ENCODE data around the gene PARP2. TPM values are rescaled to one million over a fixed set of nuclear protein-coding genes. Genes with fewer than 3 reads are reported as not detected.

PARP2 gene
- total RNA-seq, 2 donors from 2014 or later: 36.1 to 63.7 TPM

GRCh38 chr14:20347747-20348146 is 4.3 kb downstream of the PARP2 start:
- H3K36me3 Mint-ChIP-seq (ENCODE audit: low read depth): peaks cover 61% of the 10 kb centered on the region
- no peak for TF ChIP-seq CTCF (conservative IDR thresholded peaks at IDR 0.05)
- H3K4me3 ChIP-seq (ENCODE audit: low read length): no peak overlapping the region
- H3K4me1 Mint-ChIP-seq: peaks cover 4% of the 10 kb centered on the region
- H3K27ac ChIP-seq (ENCODE audit: low read depth, low read length): no peak overlapping the region
- 87 to 96% methylated on average over 3 of the region's 3 CpGs for WGBS, 2 experiments (ENCODE audit: insufficient coverage in 1 of 2, insufficient read length in 1 of 2)
- H3K27me3 ChIP-seq (ENCODE audit: control insufficient read depth, insufficient read depth, low read length, poor library complexity, severe bottlenecking): no peaks in the 10 kb centered on the region
- no peak overlapping the region for H3K4me3 Mint-ChIP-seq
- no peaks in the 10 kb centered on the region for H3K9me3 ChIP-seq (ENCODE audit: control insufficient read depth, low read length)
- H3K9ac ChIP-seq (ENCODE audit: extremely low read depth, low read length, poor library complexity, severe bottlenecking): no peak overlapping the region
- H3K9me3 Mint-ChIP-seq: no peaks in the 10 kb centered on the region
- H3K4me1 ChIP-seq (ENCODE audit: control insufficient read depth, insufficient read depth, low read length): no peaks in the 10 kb centered on the region
- no peaks in the 10 kb centered on the region for H3K27me3 Mint-ChIP-seq (ENCODE audit: insufficient read depth)
- H3K27ac Mint-ChIP-seq: no peak overlapping the region
- DNase-seq: no peak
- peaks cover 70% of the 10 kb centered on the region for H3K36me3 ChIP-seq (ENCODE audit: control insufficient read depth, insufficient read depth, low read length)

DNA sequence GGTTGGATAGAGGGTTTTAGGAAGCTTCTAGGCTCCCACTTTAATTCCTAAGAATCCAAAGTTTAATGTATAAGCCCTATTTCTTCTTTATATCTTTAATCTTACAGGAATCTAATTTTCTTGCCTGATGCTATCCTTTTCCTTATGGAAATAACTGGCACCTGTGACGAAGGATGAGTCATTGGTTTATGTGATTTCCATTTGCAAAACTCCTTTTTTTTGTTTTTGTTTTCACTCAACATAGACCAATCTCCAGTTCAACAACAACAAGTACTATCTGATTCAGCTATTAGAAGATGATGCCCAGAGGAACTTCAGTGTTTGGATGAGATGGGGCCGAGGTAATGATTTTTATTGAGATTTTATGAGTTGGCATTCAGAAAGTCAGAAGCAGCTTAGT is 6.8 kb downstream of the PARP2 start:
- H3K36me3 ChIP-seq (ENCODE audit: control insufficient read depth, insufficient read depth, low read length): peaks cover 89% of the 10 kb centered on the region

GRCh38 chr14:20350860-20351259 is 7.4 kb downstream of the PARP2 start:
- no peaks in the 10 kb centered on the region for H3K27me3 Mint-ChIP-seq (ENCODE audit: insufficient read depth)
- peaks cover 87% of the 10 kb centered on the region for H3K36me3 ChIP-seq (ENCODE audit: control insufficient read depth, insufficient read depth, low read length)
- no peaks in the 10 kb centered on the region for H3K27me3 ChIP-seq (ENCODE audit: control insufficient read depth, insufficient read depth, low read length, poor library complexity, severe bottlenecking)
- H3K27ac Mint-ChIP-seq: no peak overlapping the region
- no peaks in the 10 kb centered on the region for H3K4me1 ChIP-seq (ENCODE audit: control insufficient read depth, insufficient read depth, low read length)
- no peak overlapping the region for H3K4me3 Mint-ChIP-seq
- peaks cover 73% of the 10 kb centered on the region for H3K36me3 Mint-ChIP-seq (ENCODE audit: low read depth)
- H3K4me3 ChIP-seq (ENCODE audit: low read length): no peak overlapping the region
- no peak for DNase-seq
- no peak overlapping the region for H3K9ac ChIP-seq (ENCODE audit: extremely low read depth, low read length, poor library complexity, severe bottlenecking)
- no peak overlapping the region for H3K27ac ChIP-seq (ENCODE audit: low read depth, low read length)
- no peaks in the 10 kb centered on the region for H3K9me3 ChIP-seq (ENCODE audit: control insufficient read depth, low read length)
- no peaks in the 10 kb centered on the region for H3K9me3 Mint-ChIP-seq
- H3K4me1 Mint-ChIP-seq: no peaks in the 10 kb centered on the region
- TF ChIP-seq CTCF (conservative IDR thresholded peaks at IDR 0.05): peak; percentile 55

More for the DNA sequence above, 6.8 kb downstream of the PARP2 start:
- Histone ChIP-seq H3K4me3 (ENCODE audit: low read length) (no peak overlapping the region), H3K9ac (ENCODE audit: extremely low read depth, low read length, poor library complexity, severe bottlenecking) (no peak overlapping the region), H3K9me3 (ENCODE audit: control insufficient read depth, low read length) (no peaks in the 10 kb centered on the region), H3K27me3 (ENCODE audit: control insufficient read depth, insufficient read depth, low read length, poor library complexity, severe bottlenecking) (no peaks in the 10 kb centered on the region), H3K4me1 (ENCODE audit: control insufficient read depth, insufficient read depth, low read length) (no peaks in the 10 kb centered on the region), H3K27ac (ENCODE audit: low read depth, low read length) (no peak overlapping the region)
- Mint-ChIP-seq H3K4me1 (no peaks in the 10 kb centered on the region), H3K27ac (no peak overlapping the region), H3K4me3 (no peak overlapping the region), H3K9me3 (no peaks in the 10 kb centered on the region), H3K36me3 (ENCODE audit: low read depth) (peaks cover 74% of the 10 kb centered on the region), H3K27me3 (ENCODE audit: insufficient read depth) (no peaks in the 10 kb centered on the region)
- DNase-seq: no peak
- no peak for TF ChIP-seq CTCF (conservative IDR thresholded peaks at IDR 0.05)
- 95 to 100% methylated on average over 1 to 2 of the region's 2 CpGs for WGBS, 2 experiments (ENCODE audit: insufficient coverage in 1 of 2, insufficient read length in 1 of 2)
